Stimulated activated CD4-positive, alpha-beta T cell treated with anti-CD3 and anti-CD28 coated beads, Interleukin-1b, Interleukin-23, amount 100 ng/mL, for 48 hours (primary cell): ENCODE data around the gene TXNRD1.
"Not testable (repeated sequence)": the region's sequence is repeated elsewhere in the genome, so short reads cannot be mapped to it uniquely, and the experiment has no call there.

Experiments used
- DNase-seq: peaks from one replicate; pipeline ENCODE4 v3.0.0-alpha.2; 2020

TXNRD1 gene

GRCh38 chr12:104215638-104216297, at the start of gene TXNRD1:
Gene TXNRD1, plus strand, starts transcription at chr12:104215779. Its CDS starts 24 bp downstream, at chr12:104215803.
- peak; percentile 85 for DNase-seq

GRCh38 chr12:104165801-104166200, 49.8 kb upstream of the TXNRD1 start:
- DNase-seq: no peak

- no peak for DNase-seq
Measured at GRCh38 chr12:104166465-104166864, 49.1 kb upstream of the TXNRD1 start.

- DNase-seq: no peak
Measured at GRCh38 chr12:104167519-104168458, 47.8 kb upstream of the TXNRD1 start.

GRCh38 chr12:104168596-104168995, 47.0 kb upstream of the TXNRD1 start:
- no peak for DNase-seq

- DNase-seq: no peak
Measured at GRCh38 chr12:104171785-104172569, 43.6 kb upstream of the TXNRD1 start.

- DNase-seq: no peak
Measured at GRCh38 chr12:104172570-104172947, 43.0 kb upstream of the TXNRD1 start.

- not testable (repeated sequence) for DNase-seq
Measured at GRCh38 chr12:104173804-104174203, 41.8 kb upstream of the TXNRD1 start.

GRCh38 chr12:104175726-104176247, 39.8 kb upstream of the TXNRD1 start:
- DNase-seq: no peak

GRCh38 chr12:104177336-104177662, 38.3 kb upstream of the TXNRD1 start:
- DNase-seq: no peak

GRCh38 chr12:104177663-104178501, 37.7 kb upstream of the TXNRD1 start:
- DNase-seq: no peak

GRCh38 chr12:104180374-104180773, 35.2 kb upstream of the TXNRD1 start:
- DNase-seq: no peak

GRCh38 chr12:104181313-104181712, 34.3 kb upstream of the TXNRD1 start:
- DNase-seq: no peak

GRCh38 chr12:104182144-104182543, 33.4 kb upstream of the TXNRD1 start:
- DNase-seq: no peak

GRCh38 chr12:104182621-104183378, 32.8 kb upstream of the TXNRD1 start:
- no peak for DNase-seq

- no peak for DNase-seq
Measured at GRCh38 chr12:104183443-104183842, 32.1 kb upstream of the TXNRD1 start.

- no peak for DNase-seq
Measured at GRCh38 chr12:104187446-104188155, 28.0 kb upstream of the TXNRD1 start.

GRCh38 chr12:104188534-104188933, 27.0 kb upstream of the TXNRD1 start:
- DNase-seq: no peak

GRCh38 chr12:104189915-104190555, 25.5 kb upstream of the TXNRD1 start:
- DNase-seq: no peak

GRCh38 chr12:104190641-104191176, 24.9 kb upstream of the TXNRD1 start:
- no peak for DNase-seq
